GM12865 (cell line): ENCODE measurements around the gene PTPN11.
"Not testable (repeated sequence)": the region's sequence is repeated elsewhere in the genome, so short reads cannot be mapped to it uniquely, and the experiment has no call there.

ENCODE experiments used
- DNase-seq: peaks from one replicate; pipeline ENCODE4 v3.0.0; 2010; ENCODE audit warnings: low read depth
- H3K4me3 ChIP-seq: 2 replicates; pipeline ENCODE4 v1.5.1; 2011; ENCODE audit warnings: mild to moderate bottlenecking, low read depth, low read length, control low read depth
- TF ChIP-seq, protein P1 (sequence below): IDR thresholded peaks from 2 replicates; pipeline ENCODE4 v1.5.1; 2011; ENCODE audit warnings: low read length, control low read depth, low read depth, inconsistent platforms; ENCODE audit not compliant: insufficient read depth; ENCODE audit errors: missing control alignments

The PTPN11 gene

DNA sequence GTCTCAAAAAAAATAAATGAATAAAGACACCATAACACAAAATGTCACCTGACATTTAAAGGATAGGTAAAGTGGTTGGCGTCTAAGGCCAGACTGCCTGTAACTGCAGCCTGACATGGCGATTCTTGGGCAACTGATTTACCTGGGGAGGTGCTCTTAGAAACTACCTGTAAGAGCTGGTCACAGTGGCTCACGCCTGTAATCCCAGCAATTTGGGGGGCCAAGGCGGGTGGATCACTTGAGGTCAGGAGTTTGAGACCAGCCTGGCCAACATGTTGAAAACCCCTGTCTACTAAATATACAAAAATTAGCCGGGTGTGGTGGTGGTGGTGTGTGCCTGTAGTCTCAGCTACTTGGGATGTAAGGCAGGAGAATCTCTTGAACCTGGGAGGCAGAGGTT lies 17.7 kb upstream of the PTPN11 start:
- H3K4me3 ChIP-seq = no peak overlapping the region
- no peak for DNase-seq
- TF ChIP-seq, protein P1, sequence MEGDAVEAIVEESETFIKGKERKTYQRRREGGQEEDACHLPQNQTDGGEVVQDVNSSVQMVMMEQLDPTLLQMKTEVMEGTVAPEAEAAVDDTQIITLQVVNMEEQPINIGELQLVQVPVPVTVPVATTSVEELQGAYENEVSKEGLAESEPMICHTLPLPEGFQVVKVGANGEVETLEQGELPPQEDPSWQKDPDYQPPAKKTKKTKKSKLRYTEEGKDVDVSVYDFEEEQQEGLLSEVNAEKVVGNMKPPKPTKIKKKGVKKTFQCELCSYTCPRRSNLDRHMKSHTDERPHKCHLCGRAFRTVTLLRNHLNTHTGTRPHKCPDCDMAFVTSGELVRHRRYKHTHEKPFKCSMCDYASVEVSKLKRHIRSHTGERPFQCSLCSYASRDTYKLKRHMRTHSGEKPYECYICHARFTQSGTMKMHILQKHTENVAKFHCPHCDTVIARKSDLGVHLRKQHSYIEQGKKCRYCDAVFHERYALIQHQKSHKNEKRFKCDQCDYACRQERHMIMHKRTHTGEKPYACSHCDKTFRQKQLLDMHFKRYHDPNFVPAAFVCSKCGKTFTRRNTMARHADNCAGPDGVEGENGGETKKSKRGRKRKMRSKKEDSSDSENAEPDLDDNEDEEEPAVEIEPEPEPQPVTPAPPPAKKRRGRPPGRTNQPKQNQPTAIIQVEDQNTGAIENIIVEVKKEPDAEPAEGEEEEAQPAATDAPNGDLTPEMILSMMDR = no peak

DNA sequence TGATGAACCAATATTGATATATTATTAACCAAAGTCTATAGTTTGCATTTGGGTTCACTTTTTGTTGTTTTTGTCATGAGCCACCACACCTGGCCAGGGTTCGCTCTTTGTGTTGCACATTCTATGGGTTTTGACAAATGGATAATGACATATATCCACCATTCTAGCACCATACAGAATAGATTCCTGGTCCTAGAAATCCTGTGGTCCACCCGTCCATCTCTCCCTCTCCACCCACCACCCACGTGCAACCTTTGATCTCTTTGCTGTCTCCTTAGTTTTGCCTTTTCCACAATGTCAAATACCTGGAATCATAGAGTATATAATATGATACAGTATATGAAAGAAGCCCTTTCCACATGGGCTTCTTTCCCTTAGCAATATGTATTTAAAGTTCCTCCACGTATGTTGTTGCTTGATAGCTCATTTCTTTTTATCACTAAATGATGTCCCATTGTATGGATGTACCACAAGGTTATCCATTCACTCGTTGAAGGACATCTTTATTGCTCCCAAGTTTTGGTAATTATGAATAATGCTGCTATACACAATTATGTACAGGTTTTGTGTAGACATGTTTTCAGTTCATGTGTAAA lies 16.7 kb upstream of the PTPN11 start:
- H3K4me3 ChIP-seq = no peak overlapping the region
- DNase-seq = no peak
- TF ChIP-seq, protein P1 = no peak

DNA sequence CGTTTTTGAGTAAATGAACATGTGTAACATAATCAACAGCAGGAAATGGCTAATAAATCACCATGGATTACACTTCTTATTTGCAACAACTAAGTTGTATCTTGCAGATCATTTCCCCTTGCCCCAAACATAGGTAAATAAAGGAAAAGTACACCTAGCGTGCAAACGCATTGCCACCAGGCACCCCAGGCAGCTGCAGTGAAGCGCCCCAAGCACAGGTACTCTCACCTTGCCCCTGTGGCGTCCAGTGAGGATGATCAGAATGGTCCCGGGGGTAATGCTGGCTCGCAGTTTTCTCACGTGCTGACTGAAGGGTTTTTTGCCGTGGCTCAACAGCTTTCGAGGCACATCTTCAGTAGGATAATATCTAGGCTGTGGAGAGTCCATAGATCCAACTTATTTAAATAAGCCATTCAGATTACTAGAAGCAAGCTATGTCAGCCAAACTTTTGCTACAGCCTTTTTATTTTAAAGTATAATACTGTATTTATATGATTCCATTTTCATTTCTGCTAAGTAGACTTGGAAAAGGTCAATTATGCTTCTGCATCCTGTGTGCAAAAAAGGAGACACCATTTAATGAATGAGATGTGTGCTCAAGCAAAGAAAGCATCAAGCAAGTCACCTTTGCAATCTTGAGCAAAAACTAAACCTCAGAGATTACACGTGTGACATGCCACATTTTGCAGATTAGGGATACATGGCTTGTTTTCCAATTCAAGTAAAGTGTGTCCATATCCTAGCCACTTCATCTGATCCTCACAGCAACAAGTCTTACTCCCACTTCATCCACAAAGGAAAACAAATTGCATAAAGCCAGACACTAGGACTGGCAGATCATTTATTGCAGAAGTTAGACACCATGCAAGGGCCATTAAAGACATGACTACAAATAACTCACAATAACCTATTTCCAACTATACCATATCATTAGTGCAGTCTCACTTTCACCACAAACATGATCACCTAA lies 11.9 kb upstream of the PTPN11 start:
- DNase-seq = no peak
- TF ChIP-seq, protein P1 = no peak
- H3K4me3 ChIP-seq = peak overlapping the region; percentile 99

DNA sequence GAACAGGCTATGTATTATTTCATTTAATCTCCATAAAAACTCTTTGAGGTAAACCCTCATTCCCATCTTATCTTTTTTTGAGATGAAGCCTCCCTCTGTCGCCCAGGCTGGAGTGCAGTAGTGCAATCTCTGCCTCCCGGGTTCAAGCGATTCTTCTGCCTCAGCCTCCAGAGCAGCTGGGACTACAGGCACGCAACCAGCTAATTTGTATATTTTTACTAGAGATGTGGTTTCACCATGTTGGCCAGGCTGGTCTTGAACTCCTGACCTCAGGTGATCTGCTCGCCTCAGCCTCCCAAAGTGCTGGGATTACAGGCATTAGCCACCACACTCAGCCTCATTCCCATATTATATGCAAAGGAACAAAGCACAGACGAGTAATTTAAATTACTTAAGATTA lies 11.1 kb upstream of the PTPN11 start:
- not testable (repeated sequence) for DNase-seq
- H3K4me3 ChIP-seq = peak overlapping the region; percentile 99

DNA sequence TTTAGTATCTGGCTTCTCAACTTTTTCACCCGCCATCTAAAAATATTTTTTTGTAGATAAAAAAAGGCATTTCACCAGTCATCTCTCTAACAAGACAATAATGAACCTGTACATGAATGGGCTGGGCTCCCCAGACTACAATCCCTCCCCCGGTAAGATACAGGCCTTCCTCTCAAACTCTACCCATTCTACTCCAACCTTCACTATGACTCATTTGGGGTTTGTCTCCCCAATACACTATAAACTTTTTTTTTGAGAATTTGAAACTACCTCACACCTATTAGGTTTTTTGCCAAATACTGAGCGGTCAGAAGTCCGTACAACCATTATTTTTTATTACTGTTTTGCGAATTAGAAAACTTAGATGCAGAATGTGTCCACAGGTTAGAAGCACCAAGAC lies 10.1 kb upstream of the PTPN11 start:
- TF ChIP-seq, protein P1 = no peak
- peak overlapping the region; percentile 99 for H3K4me3 ChIP-seq
- DNase-seq = peak; percentile 48

DNA sequence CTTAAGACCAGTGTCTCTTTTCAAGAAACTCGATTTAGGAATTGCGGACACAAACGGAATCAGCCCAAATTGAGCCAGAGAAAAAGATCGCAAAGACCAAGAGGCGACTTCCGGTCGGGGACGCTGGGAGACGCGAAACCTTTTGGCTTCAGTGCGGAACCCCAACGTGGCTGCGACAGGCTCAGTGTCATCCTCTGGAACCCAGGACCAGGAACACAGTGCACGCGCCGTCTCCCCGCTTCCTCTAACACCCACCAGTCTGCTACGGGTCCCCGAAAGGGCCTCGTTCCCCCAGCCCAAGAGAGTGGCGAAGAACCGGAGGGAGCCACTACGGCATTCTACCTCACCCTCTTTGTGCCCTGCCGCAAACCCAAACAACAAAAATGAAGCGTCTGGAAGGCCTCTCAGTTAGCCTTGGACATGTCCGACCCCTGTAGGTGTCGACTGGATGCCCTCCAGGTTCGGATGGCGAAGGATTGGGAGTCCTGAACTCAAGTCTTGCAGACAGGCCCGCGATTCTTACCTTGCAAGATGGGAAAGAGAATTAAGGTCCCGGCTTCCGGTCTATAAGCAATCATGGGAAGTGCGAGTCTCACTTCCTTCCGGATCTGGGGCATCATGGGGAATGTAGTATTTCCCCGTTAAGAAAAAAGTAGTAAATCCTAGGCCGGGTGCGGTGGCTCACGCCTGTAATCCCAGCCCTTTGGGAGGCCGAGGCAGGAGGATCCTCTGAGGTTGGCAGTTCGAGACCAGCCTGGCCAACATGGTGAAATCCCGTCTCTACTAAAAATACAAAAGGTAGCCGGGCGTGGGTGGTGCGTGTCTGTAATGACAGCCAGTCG lies 9.5 kb upstream of the PTPN11 start, which contains the start of gene RPL6:
Gene RPL6 (minus strand): TSS at position 542 of the 842 bp plus-strand sequence. CDS start 949 bp downstream, outside the sequence.
- DNase-seq = peak; percentile 95
- H3K4me3 ChIP-seq = peak within 1 kb of the TSS; percentile 99
- TF ChIP-seq, protein P1 = no peak

DNA sequence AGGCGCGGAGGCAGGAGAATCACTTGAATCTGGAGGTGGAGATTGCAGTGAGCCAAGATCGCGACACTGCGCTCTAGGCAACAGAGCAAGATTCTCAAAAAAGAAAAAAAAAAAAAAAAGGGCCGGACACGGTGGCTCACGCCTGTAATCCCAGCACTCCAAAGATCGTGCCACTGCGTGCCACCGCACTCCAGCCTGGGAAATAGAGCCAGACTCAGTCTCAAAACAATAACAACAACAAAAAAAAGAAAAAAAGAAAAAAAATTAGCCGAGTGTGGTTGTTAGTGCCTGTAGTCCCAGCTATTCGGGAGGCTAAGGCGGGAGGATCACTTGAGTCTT lies 8.9 kb upstream of the PTPN11 start:
- H3K4me3 ChIP-seq = no peak overlapping the region
- no peak for DNase-seq
- TF ChIP-seq, protein P1 = no peak
